GM12878 (cell line): ENCODE data around the gene PELI1. TPM values are rescaled to one million over a fixed set of nuclear protein-coding genes. Genes with fewer than 3 reads are reported as not detected.
A peak's percentile ranks its signal among the peaks of the same experiment; 100 is the strongest.

Experiments
- ATF3 ChIP-seq: IDR thresholded peaks from 2 replicates; pipeline ENCODE4 v1.6.1; 2011; ENCODE audit warnings: low read depth, mild to moderate bottlenecking, low read length, moderate library complexity, borderline replicate concordance; ENCODE audit errors: extremely low read depth
- BCL11A ChIP-seq: IDR thresholded peaks from 2 replicates; pipeline ENCODE4 v1.6.1; 2011; ENCODE audit warnings: low read depth, low read length
- BCLAF1 ChIP-seq: fragments of 450-650 bp; IDR thresholded peaks from 2 replicates; pipeline ENCODE4 v1.6.1; 2017; ENCODE audit warnings: antibody characterized with exemption, mild to moderate bottlenecking, moderate library complexity
- CHD1 ChIP-seq: IDR thresholded peaks from 2 replicates; pipeline ENCODE4 v1.6.1; 2012; ENCODE audit warnings: low read depth, low read length, improper control_type of control experiment
- DPF2 ChIP-seq: fragments of 450-650 bp; IDR thresholded peaks from 2 replicates; pipeline ENCODE4 v1.6.1; 2017; ENCODE audit warnings: mild to moderate bottlenecking
- FOS ChIP-seq: IDR thresholded peaks from 3 replicates; pipeline ENCODE4 v1.6.1; 2011; ENCODE audit warnings: borderline replicate concordance; ENCODE audit not compliant: insufficient read length; ENCODE audit errors: extremely low read depth
- IRF4 ChIP-seq: IDR thresholded peaks from 2 replicates; pipeline ENCODE4 v1.6.1; 2011; ENCODE audit warnings: low read depth, low read length
- IRF5 ChIP-seq: fragments of 450-650 bp; IDR thresholded peaks from 2 replicates; pipeline ENCODE4 v1.6.1; 2017; ENCODE audit warnings: borderline replicate concordance
- LARP7 ChIP-seq: fragments of 450-650 bp; IDR thresholded peaks from 2 replicates; pipeline ENCODE4 v1.6.1; 2017; ENCODE audit warnings: mild to moderate bottlenecking
- NFXL1 ChIP-seq: fragments of 450-650 bp; IDR thresholded peaks from 2 replicates; pipeline ENCODE4 v1.6.1; 2017; ENCODE audit warnings: antibody characterized with exemption, mild to moderate bottlenecking, borderline replicate concordance
- NRF1 ChIP-seq: conservative IDR thresholded peaks from 2 replicates; pipeline ENCODE4 v1.6.1; 2011; ENCODE audit warnings: mild to moderate bottlenecking, low read depth, low read length, improper control_type of control experiment
- POLR2AphosphoS5 ChIP-seq: IDR thresholded peaks from 2 replicates; pipeline ENCODE4 v1.6.1; 2011; ENCODE audit warnings: mild to moderate bottlenecking, low read length, inconsistent platforms
- PRDM15 ChIP-seq: fragments of 450-650 bp; formaldehyde crosslinking; IDR thresholded peaks from 2 replicates; pipeline ENCODE4 v1.4.0; 2020; ENCODE audit warnings: mild to moderate bottlenecking, moderate library complexity
- TAF1 ChIP-seq: IDR thresholded peaks from 2 replicates; pipeline ENCODE4 v1.6.1; 2011; ENCODE audit warnings: mild to moderate bottlenecking, low read depth, low read length, borderline replicate concordance
- YY1 ChIP-seq: IDR thresholded peaks from 2 replicates; pipeline ENCODE4 v1.6.1; 2011; ENCODE audit warnings: low read depth, mild to moderate bottlenecking, low read length
- ZNF217 ChIP-seq: fragments of 450-650 bp; IDR thresholded peaks from 2 replicates; pipeline ENCODE4 v1.6.1; 2017; ENCODE audit warnings: antibody characterized with exemption, mild to moderate bottlenecking
- polyA plus RNA-seq, 11 experiments: library from polyadenylated mRNA; depleted of rRNA in 4 of 11; unstranded in 6 of 11; stranded (reverse) in 5 of 11; fragments of >200 nt; fragmentation: Nextera tagmentation in 4 of 11; fragmentation: Illumina TruSeq in 1 of 11; extraction: Ambion mirVana in 4 of 11; extraction: Trizol in 1 of 11; gene quantifications; 1 replicate in 1 of 11; 2 replicates in 10 of 11; pipeline versions ENCODE4 v1.2.1 to v1.2.3, GENCODE V29; 2011 to 2016; ENCODE audit warnings: inconsistent platforms in 2 of 11, missing spikeins in 2 of 11, low read depth in 1 of 11
- total RNA-seq, 4 experiments: library from RNA; depleted of rRNA in 3 of 4; stranded (reverse); fragments of >200 nt in 3 of 4; fragmentation: Illumina TruSeq in 1 of 4; extraction: Trizol in 1 of 4; gene quantifications; 2 replicates each; pipeline versions ENCODE4 v1.2.1 to v1.2.3, GENCODE V29; 2013 to 2021

PELI1 gene
- total and polyA plus RNA-seq, 10 of the 15 experiments (the other 5 are each of a cell fraction or from before 2014, with no cell fraction given): 12.1 to 92.0 (median 39.8) TPM

- TF ChIP-seq PRDM15 (no peak), CHD1 (peak; percentile 16; the same call in 1 of the 2 replicates), FOS (no peak), IRF5 (no peak), YY1 (no peak), NFXL1 (no peak), POLR2AphosphoS5 (peak; percentile 37; the same call in 1 of the 2 replicates), ATF3 (no peak), NRF1 (no peak), LARP7 (no peak; the same call in 1 of the 2 replicates), ZNF217 (no peak), TAF1 (0 out of 2 replicates have a peak, but pooled peaks have one; percentile 21), BCLAF1 (0 out of 2 replicates have a peak, but pooled peaks have one; percentile 16), IRF4 (no peak), BCL11A (no peak), DPF2 (0 out of 2 replicates have a peak, but pooled peaks have one; percentile 75)
Measured at GRCh38 chr2:64143169-64144056, 807 bp downstream of the PELI1 start (continued).
